HL-60/S4 (cell line): ENCODE data around the gene PPP1R26.
"Not testable (repeated sequence)": the region's sequence is repeated elsewhere in the genome, so short reads cannot be mapped to it uniquely, and the experiment has no call there.

ENCODE experiments used
- in situ Hi-C: fragments of 300-500 bp; cut with MboI; formaldehyde crosslinking; loops from 2 replicates; pipeline ENCODE4 v1.14.3; 2022; ENCODE audit warnings: low sequenced_read_pairs

PPP1R26 gene

DNA sequence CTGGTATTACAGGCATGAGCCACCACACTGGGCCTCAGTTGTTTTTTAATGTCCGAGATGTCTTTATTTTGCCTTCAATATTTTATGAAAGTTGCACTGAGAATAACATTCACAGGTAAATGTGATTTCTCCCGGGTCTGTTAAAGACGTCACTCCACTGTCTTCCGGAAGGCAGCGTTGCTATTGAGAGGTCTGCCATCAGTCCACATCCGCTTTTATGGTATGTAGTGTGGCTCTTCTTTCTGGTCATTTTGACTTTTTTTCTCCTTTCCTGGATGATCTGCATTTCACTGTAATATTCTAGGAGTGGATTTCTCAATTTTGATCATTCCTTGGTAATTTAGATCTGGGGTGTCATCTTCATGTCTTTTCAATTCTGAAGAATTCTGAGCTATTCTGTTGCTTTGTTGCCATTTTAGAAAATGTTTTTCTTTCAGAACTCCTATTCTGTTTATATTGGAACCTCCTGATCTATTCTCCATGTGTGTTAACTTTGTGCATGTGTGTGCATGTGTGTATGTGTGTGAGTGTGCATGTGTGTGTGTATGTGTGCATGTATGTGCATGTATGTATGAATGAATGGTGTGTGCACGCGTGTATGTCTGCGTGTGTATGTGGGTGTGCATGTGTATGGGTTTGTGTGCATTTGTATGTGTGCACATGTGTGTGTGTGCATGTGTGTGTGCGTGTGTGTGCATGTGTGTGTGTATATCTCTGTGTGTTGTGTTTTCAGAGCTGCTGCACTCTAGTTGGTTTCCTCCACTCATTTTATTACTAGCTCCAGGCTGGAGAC is 39.8 kb downstream of the PPP1R26 start:
- in situ Hi-C loops: no loop called here

GRCh38 chr9:135520916-135521607 is 41.5 kb downstream of the PPP1R26 start, which contains the start of gene LCN1:
TSS of gene LCN1 (plus strand) at chr9:135521440. CDS start at chr9:135521498, 58 bp downstream.
- in situ Hi-C loops: no loop called here

GRCh38 chr9:135521608-135522095 is 42.1 kb downstream of the PPP1R26 start:
- in situ Hi-C loops: no loop called here

DNA sequence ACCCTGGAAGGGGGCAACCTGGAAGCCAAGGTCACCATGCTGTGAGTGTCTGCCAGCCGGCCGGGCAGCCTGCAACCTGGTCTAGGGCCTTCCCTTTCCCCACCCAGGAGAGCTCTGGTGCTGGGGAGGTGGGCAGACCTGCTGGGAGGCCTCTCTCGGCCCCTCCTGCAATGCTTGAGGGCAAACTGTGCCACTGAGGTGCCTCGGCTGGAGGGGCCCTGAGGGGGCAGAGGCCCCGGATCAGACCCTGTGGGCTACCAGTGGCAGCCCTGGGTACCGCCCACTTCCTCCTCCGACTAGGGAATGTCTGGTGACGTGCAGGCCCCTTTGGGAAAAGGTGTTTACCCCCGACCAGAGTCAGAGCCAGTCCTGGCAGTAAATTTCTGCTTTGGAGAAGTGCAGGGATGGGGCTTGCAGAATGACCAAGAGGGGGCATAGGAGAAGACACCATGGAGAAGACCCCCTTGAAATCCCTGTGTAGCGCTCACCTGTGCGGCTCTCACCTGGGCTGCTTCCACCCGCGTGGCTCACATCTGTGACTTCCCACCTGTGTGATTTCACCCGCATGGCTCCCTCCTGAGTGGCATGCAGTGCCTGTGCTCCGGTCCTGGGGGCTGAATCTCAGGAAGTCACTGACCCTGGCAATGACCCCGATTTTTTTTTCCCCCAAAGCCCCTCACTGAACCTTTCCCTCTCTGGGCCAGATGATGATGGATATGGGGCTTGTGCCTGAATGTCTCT is 42.7 kb downstream of the PPP1R26 start:
- in situ Hi-C loops: no loop called here

- in situ Hi-C loops: no loop called here
These were observed 43.3 kb downstream of the PPP1R26 start for GRCh38 chr9:135522931-135523330.

- in situ Hi-C loops: no loop called here
These were observed 44.0 kb downstream of the PPP1R26 start for GRCh38 chr9:135523521-135524129.

GRCh38 chr9:135524130-135524861 is 44.7 kb downstream of the PPP1R26 start:
- in situ Hi-C loops: no loop called here

DNA sequence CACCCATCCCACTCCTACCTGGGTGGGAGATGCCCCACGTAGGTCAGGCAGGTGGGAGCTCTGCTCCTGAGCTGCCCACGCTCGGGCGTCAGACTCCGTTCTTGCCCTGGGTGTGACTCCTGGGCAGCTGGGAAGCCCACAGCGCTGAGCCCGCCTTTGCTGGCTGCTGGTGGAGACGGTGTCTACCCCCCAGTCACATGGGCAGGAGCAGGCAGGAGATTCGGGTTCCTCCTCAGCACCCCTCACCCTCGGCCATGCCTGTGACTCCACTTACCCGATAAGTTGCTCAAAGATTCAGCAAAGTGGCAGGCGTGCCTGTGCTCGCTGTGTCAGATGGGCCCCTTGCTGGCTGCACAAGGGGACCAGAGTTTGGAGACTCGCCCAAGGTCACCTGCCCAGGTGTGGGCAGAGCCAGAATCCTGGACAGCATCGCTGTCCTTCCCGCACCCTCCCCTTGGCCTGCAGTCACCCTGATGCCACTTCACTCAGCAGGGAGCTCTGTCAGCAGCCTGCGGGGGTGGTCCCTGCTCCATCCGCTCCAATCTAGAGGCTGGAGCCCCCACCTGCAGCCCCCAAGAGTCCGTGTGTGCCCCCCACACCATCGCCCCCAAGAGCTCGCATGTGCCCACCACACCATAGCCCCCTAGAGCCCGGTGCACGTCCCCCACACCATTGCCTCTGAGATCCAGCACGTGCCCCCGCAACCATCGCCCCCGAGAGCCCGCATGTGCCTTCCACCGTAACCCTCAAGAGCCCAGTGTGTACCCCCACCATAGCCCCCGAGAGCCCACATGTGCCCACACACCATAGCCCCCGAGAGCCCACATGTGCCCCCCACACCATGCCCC is 45.9 kb downstream of the PPP1R26 start:
- in situ Hi-C loops: no loop called here

- in situ Hi-C loops: no loop called here
These were observed 46.6 kb downstream of the PPP1R26 start for GRCh38 chr9:135526089-135526729.

GRCh38 chr9:135526730-135527571 is 47.4 kb downstream of the PPP1R26 start:
- in situ Hi-C loops: no loop called here

- in situ Hi-C loops: not testable (repeated sequence)
These were observed 49.4 kb downstream of the PPP1R26 start for GRCh38 chr9:135528842-135529435.

GRCh38 chr9:135530146-135530545 is 50.6 kb downstream of the PPP1R26 start:
- in situ Hi-C loops: no loop called here

- in situ Hi-C loops: no loop called here
These were observed 51.5 kb downstream of the PPP1R26 start for GRCh38 chr9:135531096-135531495.

- in situ Hi-C loops: no loop called here
These were observed 53.5 kb downstream of the PPP1R26 start for GRCh38 chr9:135533113-135533512.

- in situ Hi-C loops: no loop called here
These were observed 54.1 kb downstream of the PPP1R26 start for GRCh38 chr9:135533674-135534073.

- in situ Hi-C loops: not testable (repeated sequence)
These were observed 54.7 kb downstream of the PPP1R26 start for GRCh38 chr9:135534192-135534711.

- in situ Hi-C loops: not testable (repeated sequence)
These were observed 55.2 kb downstream of the PPP1R26 start for GRCh38 chr9:135534826-135535225.
